AG10803 (cell line): ENCODE measurements around the gene DPEP1.

Experiments used
- DNase-seq: peaks from one replicate; pipeline ENCODE4 v3.0.0; 2010; ENCODE audit warnings: low read depth
- H3K4me3 ChIP-seq: 2 replicates; pipeline ENCODE4 v1.5.1; 2011; ENCODE audit warnings: mild to moderate bottlenecking, low read length, control low read depth
- TF ChIP-seq, protein P1 (sequence below): conservative IDR thresholded peaks from 2 replicates; pipeline ENCODE4 v1.5.1; 2011; ENCODE audit warnings: mild to moderate bottlenecking, low read length, control low read depth, inconsistent platforms

The DPEP1 gene

DNA sequence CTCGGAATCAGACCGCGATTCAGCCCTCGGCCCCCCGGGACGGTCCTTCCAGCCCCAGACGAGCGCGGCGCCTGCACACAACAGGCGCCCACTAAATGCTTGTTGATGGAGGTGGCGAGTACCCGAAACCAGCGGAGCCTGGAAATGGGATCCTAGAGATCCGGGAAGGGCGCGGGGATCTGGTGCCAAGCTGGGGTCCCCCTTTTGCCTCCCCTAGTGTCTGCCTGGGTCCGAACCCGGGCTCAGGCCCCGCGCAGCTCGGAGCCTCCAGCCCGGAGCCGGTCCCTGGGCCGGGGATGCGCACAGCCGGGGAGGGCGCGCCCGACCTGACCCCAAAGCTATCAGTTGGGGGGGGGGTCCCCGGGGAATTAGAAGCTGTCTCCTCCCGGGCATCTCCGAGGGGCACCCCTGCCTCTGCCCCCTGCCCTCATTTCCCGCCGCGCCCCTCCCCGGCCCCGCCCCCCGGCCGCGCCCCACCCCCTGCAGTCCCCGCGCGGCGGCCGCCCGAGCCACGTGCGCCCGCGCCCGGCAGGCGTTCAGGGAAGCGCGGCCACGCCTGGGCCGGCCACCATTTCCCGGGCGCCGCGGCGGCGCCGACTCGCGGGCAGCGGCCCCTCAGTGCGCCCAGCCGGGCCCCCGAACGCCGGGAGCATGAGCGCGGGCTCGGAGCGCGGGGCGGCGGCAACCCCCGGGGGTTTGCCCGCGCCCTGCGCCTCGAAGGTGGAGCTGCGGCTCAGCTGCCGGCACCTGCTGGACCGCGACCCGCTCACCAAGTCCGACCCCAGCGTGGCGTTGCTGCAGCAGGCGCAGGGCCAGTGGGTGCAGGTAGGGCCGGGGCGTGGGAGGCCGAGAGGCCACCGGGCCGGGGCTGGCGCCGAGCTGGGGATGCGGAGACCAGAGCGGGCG, 37.9 kb upstream of the DPEP1 start, which contains the start of gene CPNE7:
Gene CPNE7 (plus strand): TSS at position 512 of the 906 bp plus-strand sequence. CDS start 140 bp downstream, at position 652.
- TF ChIP-seq, protein P1, sequence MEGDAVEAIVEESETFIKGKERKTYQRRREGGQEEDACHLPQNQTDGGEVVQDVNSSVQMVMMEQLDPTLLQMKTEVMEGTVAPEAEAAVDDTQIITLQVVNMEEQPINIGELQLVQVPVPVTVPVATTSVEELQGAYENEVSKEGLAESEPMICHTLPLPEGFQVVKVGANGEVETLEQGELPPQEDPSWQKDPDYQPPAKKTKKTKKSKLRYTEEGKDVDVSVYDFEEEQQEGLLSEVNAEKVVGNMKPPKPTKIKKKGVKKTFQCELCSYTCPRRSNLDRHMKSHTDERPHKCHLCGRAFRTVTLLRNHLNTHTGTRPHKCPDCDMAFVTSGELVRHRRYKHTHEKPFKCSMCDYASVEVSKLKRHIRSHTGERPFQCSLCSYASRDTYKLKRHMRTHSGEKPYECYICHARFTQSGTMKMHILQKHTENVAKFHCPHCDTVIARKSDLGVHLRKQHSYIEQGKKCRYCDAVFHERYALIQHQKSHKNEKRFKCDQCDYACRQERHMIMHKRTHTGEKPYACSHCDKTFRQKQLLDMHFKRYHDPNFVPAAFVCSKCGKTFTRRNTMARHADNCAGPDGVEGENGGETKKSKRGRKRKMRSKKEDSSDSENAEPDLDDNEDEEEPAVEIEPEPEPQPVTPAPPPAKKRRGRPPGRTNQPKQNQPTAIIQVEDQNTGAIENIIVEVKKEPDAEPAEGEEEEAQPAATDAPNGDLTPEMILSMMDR: no peak
- peak within 1 kb of the TSS; percentile 47 for H3K4me3 ChIP-seq
- DNase-seq: no peak

DNA sequence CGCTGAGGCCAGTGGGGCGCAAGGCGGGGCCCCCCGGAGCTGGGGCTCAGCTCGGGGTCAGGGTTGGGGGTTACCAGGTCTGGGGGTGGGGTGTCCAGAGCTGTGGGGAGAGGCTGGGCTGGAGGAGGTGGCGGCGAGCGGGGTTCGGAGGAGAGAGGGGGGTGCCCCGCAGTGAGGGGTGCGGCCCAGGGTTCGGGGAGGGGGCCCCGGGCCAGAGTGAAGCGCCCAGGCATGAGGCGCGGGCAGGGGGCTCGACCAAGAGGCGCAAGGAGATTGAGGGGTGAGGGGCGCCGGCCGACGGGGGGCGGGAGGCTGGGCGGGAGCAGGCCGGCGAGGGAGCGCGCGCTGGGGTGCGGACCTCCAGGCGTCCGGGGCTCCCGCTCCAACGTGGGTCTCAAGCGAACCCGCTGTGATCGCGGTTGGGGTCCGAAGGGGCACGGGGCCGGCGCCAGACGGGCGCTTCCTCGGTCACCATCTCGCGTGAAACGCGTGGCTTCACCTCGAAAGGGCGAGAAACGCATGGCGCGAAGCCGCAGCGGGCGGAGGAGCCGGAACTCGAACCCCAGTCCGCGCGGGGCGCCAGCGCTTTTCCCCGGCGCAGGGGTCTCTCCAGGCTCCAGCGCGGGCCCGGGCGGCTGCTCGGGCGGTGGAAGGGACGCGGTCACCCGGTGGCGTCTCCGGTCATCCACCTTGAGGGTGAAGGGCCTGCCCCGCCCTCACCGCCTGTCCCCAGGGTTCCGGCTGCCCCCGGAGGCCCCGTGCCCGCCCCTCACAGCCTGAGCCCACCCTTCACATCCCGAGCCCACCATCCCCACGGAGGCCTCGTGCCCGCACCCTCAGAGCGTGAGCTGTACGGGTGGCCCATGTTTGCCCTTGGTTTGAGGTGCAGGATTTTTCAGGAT, 37.0 kb upstream of the DPEP1 start:
- H3K4me3 ChIP-seq: peak overlapping the region; percentile 36

DNA sequence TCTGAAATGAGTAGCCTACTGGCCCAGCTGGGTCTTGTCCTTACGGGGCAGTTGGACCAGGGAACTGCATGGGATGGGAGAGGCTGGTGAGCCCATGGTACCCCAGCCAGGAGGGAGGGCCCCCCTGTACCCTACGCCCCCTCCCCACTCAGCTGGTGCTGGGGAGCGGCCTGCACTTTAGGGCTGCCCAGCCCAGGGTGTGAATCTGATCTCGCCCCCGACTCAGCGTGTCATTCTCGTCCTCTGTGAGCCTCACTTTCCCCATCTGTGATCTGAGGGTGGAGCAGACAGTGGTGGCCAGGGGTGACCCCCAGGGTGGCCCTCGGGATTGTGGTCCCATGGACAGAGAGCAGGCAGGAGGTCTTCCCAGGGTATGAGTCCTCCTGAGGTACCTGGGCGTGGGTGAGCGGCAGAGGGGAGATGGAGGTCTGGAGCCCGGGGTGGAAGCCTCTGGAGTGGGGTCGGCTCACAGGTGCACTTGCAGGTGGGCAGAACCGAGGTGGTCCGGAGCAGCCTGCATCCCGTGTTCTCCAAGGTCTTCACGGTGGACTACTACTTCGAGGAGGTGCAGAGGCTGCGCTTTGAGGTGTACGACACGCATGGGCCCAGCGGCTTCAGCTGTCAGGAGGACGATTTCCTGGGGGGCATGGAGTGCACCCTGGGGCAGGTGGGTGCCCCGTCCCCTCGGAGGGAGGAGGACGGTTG, 36.2 kb upstream of the DPEP1 start:
- no peak overlapping the region for H3K4me3 ChIP-seq
- no peak for DNase-seq
- TF ChIP-seq, protein P1: no peak

More for the DNA sequence above, 37.0 kb upstream of the DPEP1 start:
- TF ChIP-seq, protein P1: no peak
- DNase-seq: no peak

DNA sequence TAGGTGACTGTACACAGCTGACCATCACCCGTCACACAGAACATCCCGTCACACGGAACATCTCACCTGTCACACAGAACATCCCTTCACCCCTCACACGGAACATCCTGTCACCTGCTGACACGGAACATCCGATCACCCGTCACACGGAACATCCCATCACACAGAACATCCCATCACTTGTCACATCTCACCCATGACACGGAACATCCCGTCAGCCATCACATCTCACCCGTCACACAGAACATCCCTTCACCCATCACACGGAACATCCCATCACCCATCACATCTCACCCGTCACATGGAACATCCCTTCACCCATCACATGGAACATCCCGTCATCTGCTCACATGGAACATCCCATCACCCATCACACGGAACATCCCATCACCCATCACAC, 34.1 kb upstream of the DPEP1 start:
- no peak overlapping the region for H3K4me3 ChIP-seq
- TF ChIP-seq, protein P1: no peak
- DNase-seq: no peak

DNA sequence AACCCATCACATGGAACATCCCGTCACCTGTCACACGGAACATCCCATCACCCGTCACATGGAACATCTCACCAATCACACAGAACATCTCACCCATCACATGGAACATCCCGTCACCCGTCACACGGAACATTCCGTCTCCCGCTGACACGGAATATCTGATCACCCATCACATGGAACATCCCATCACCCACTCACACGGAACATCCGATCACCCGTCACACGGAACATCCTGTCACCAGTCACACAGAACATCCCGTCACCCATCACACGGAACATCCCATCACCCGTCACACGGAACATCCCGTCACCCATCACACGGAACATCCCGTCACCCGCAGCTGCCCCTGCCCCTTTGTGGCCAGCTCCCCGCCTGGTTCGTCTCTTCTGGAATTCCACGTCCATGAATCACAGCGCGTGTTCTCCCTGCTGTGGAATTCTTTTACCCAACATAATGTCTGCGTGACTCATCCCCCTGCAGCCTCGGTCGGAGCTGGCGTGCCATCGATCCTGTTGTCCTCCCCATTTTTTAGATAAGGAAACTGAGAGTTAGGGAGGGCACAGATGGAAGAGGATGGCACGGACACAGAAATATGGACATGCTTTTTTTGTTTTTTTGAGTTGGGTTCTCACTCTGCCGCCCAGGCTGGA, 32.3 kb upstream of the DPEP1 start:
- H3K4me3 ChIP-seq: no peak overlapping the region
- peak; percentile 96 for DNase-seq
- TF ChIP-seq, protein P1: no peak

DNA sequence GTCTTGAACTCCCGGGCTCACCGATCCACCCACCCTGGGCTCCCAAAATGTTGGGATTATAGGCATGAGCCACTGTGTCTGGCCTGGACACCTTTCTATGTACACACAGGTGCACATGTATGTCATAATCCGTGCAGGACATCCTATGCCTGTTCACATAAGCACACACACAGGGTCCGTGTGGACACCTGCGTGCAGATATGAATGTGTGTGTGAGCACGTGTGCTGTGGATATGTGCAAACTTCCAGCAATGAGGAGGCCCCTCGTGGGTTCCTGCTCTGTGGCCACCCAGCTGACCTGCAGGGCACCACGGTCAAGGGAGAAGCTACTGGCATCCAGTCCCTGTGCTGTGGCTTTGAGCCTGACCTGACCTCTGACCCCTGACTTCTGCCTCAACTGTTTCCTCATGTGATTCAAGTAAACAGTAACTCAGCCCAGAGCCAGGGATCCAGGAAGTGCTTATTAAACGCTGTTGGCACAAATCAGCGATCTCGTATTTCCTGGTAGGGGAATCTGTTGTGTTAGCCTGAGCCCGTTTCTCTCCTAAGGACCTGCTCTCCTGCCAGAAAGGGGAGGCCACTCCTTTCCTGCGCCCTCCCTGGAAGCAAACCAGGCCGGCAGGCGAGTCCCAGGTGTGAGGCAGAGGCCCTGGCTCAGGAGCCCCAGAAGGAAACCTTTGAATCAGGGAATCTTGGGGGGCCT, 31.4 kb upstream of the DPEP1 start:
- DNase-seq: peak; percentile 59
- TF ChIP-seq, protein P1: no peak

More for the DNA sequence above, 31.4 kb upstream of the DPEP1 start:
- no peak overlapping the region for H3K4me3 ChIP-seq
